NCI-H460 (cell line): ENCODE measurements around the gene ARL4C. TPM values are rescaled to one million over a fixed set of nuclear protein-coding genes. Genes with fewer than 3 reads are reported as not detected.
"Not testable (repeated sequence)": the region's sequence is repeated elsewhere in the genome, so short reads cannot be mapped to it uniquely, and the experiment has no call there.

Source experiments
- DNase-seq: peaks from one replicate; pipeline ENCODE4 v3.0.0-alpha.2; 2016; ENCODE audit warnings: low read depth; ENCODE audit errors: extremely low read depth
- total RNA-seq: library from RNA; depleted of rRNA; stranded (reverse); fragments of >200 nt; shearing (Covaris generic); gene quantifications from 2 replicates; pipeline ENCODE4 v1.2.3, GENCODE V29; 2014

Gene ARL4C
- total RNA-seq, 1 experiment from 2014 or later = 1.2 TPM

GRCh38 chr2:234478121-234478858 is 18.6 kb downstream of the ARL4C start:
- DNase-seq = no peak

- DNase-seq = no peak
Observed at GRCh38 chr2:234476766-234477165, 20.1 kb downstream of the ARL4C start.

- DNase-seq = no peak
Observed at GRCh38 chr2:234474654-234475053, 22.2 kb downstream of the ARL4C start.

GRCh38 chr2:234472155-234472554 is 24.7 kb downstream of the ARL4C start:
- no peak for DNase-seq

- no peak for DNase-seq
Observed at GRCh38 chr2:234469972-234470371, 26.9 kb downstream of the ARL4C start.

GRCh38 chr2:234469251-234469845 is 27.5 kb downstream of the ARL4C start:
- DNase-seq = no peak

- DNase-seq = no peak
Observed at GRCh38 chr2:234468503-234468902, 28.4 kb downstream of the ARL4C start.

- no peak for DNase-seq
Observed at GRCh38 chr2:234467289-234467688, 29.6 kb downstream of the ARL4C start.

GRCh38 chr2:234464291-234464645 is 32.6 kb downstream of the ARL4C start:
- no peak for DNase-seq

GRCh38 chr2:234463626-234464290 is 33.1 kb downstream of the ARL4C start:
- no peak for DNase-seq

- DNase-seq = no peak
Observed at GRCh38 chr2:234462218-234462992, 34.5 kb downstream of the ARL4C start.

GRCh38 chr2:234459401-234460009 is 37.4 kb downstream of the ARL4C start:
- DNase-seq = no peak

- DNase-seq = no peak
Observed at GRCh38 chr2:234458466-234458865, 38.4 kb downstream of the ARL4C start.

GRCh38 chr2:234457421-234457820 is 39.5 kb downstream of the ARL4C start:
- no peak for DNase-seq

GRCh38 chr2:234455246-234455645 is 41.6 kb downstream of the ARL4C start:
- not testable (repeated sequence) for DNase-seq

GRCh38 chr2:234454433-234454832 is 42.4 kb downstream of the ARL4C start:
- no peak for DNase-seq

GRCh38 chr2:234453216-234453615 is 43.7 kb downstream of the ARL4C start:
- DNase-seq = no peak

GRCh38 chr2:234451852-234452625 is 44.8 kb downstream of the ARL4C start:
- DNase-seq = no peak

- no peak for DNase-seq
Observed at GRCh38 chr2:234451242-234451641, 45.6 kb downstream of the ARL4C start.
